GM19023 (cell line): ENCODE results near the gene SLC22A7.
"Not testable (repeated sequence)": the region's sequence is repeated elsewhere in the genome, so short reads cannot be mapped to it uniquely, and the experiment has no call there.

Source experiments
- ATAC-seq: cut with Tn5 transposase; IDR thresholded peaks from one replicate; pipeline ENCODE4 v1.9.1; 2021; ENCODE audit warnings: mild to moderate bottlenecking, moderate library complexity; ENCODE audit not compliant: unreplicated experiment

Gene SLC22A7

DNA sequence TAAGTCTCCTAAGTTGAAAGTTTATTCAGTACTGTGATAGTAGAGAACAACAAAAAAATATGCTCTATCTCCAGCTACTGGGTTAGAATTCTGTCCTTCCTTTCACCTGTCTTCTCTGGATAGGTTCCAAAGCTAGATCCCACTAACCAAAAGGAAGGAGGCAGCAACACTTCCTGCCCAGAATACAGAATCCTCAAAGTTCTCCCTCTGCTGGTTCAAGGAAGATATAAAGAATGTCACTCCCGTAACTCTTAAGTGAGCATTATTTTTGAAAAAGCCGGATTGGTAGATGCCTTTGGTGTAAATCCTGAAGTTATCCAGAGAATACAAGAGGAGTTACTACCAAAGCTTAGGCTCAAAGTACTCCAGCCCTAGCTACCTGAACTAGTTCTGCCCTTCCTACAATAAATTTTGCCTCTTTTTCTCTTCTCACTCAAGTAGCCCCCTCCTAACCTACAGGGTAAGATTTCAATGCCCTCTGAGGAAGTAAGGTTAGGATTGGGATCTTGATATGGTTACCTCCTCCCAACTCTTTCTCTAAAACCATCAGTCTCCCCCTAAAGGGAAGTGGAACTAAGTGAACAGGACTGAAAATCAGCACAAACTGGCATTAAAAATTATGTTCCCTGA lies 36.5 kb downstream of the SLC22A7 start:
- no peak for ATAC-seq

DNA sequence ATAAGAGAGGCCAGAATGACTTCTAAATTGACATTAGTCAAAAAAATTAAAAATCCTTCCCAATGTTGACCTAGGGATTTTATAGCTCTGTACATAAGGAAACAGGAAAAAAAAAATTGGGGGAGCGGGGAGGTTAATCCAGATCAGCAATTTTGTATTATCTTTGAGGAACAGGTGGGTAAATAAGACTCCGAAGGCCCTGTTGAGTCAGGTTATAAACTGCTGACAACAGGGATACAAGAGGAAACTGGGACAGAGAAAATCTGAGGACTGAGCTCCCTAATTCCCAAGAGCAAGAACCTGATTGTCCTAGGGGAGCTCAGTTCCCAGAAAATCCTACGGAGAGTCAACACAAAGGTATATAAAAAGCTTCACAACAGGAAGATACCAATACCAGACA lies 37.4 kb downstream of the SLC22A7 start:
- no peak for ATAC-seq

DNA sequence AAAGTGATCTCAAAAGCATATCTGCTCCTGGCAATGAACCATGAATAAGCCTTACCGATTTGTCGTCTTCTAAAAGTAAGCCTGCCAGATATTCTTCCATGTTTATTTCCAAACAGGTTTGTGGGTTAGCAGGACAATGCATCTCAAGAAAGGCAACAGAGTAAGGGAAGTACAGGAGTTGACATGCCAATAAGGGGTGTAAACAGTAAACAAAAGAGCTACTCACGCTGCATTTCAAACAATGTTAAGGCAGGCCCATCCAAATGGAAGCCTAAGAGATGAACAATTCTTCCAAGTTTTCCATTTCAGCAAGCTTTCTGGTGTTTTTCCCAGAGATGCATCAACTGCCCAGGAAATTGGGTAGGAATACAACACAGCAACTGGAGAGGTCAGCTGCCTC lies 38.3 kb downstream of the SLC22A7 start:
- ATAC-seq: no peak

DNA sequence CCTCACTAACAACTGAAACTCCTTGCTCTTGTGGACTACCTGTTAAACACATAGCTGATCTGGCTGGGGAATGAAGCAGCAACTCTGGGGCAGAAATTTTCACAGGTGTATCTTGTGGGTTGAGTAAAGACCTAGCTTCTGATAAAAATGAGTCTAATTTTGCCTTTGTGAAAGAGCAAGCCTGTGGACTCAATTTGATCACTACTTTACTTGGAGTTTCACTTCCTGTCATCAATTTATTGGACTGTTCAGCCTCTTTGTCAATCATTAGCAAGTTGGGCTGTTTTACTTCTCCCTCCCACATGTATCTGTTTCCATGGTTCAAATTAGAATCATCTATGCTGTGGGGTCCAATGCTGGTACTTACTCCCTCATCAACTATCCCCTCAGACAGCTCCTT lies 40.2 kb downstream of the SLC22A7 start:
- ATAC-seq: peak; percentile 44

DNA sequence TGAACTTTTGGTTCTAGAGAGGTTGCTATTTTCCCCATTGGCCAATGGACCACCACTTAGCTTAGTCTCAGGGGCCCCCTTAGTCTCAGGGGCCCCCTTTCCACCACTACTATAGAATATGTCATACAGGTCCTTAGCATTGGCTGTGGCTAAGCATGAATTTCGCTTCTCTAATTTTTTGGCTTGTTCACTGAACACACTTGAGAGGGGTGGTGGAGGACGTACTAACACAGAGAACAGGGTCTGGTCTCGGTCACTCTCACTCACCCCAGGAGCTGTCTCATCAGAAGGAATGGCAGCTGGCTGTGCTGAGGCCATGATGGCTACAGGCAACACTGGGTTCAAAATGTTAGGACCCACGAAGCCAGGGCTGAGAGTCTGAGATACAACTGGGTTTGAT lies 41.1 kb downstream of the SLC22A7 start:
- ATAC-seq: peak; percentile 73

DNA sequence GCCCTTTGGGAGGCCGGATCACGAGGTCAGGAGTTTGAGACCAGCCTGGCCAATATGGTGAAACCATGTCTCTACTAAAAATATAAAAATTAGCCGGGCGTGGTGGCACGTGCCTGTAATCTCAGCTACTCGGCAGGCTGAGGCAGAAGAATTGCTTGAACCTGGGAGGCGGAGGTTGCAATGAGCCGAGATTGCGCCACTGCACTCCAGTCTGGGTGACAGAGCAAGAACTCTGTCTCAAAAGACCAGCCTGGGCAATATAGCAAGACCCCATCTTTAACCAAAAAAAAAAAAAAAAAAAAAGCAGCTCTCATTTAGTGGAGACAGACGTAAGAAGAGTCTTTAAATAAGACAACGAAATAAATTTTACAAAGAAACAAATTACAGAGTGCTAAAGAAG lies 48.2 kb downstream of the SLC22A7 start:
- ATAC-seq: not testable (repeated sequence)

DNA sequence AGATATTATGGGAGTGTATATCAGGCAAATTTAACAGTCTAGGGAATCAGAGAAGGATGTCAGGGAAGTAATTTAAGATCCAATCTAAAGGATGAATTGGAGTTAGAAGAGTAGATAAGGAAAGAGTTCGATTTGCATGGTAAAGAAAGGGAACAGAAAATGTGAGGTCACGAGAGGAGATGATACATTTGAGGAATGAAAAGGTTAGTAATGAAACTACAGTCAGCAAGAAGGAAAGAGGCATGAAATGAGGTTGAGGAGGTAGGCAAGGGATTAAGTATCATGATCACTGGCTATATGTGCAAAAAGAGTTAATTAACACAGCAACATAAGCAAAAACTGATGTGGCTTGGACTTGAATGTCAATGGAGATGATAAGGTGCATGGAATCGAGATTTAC lies 49.0 kb downstream of the SLC22A7 start:
- ATAC-seq: no peak

DNA sequence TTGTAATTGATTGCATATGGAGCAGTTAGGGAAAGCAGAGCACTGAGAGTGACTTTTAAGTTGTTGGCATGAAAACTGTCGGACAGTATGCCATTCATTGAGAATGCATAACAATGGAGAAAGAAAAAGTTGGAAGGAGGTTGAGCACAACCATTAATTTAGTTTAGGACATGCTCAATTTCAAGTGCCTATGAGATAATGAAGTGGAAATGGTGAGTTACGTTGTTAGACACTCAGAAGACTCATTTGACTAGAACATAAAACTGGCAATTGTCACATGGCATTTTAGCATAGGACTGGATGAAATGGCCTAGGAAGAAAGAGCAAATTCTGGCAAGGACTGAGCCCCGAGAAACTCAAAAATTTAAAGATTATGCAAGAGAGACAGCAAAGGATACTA lies 49.4 kb downstream of the SLC22A7 start:
- no peak for ATAC-seq

DNA sequence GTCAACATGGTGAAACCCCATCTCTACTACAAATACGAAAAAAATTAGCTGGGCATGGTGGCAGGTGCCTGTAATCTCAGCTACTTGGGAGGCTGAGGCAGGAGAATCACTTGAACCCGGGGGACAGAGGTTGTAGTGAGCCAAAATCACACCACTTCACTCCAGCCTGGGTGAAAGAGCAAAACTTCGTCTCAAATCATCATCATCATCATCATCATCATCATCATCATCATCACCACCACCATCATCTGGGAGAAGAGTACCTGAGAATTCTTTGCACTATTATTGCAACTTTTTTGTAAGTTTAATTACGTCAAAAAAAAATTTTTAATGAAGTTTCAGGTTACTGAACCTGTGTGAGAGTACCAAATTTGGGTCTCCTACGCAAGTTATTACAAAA lies 53.9 kb downstream of the SLC22A7 start:
- ATAC-seq: not testable (repeated sequence)
